K562 (cell line): ENCODE measurements around the gene ZNF805. TPM values are rescaled to one million over a fixed set of nuclear protein-coding genes. Genes with fewer than 3 reads are reported as not detected.

ENCODE experiments used
- ATAC-seq: fragments of 200-7000 bp; cut with Tn5 transposase; 3 replicates; pipeline ENCODE4 v1.9.1; 2020; ENCODE audit warnings: moderate library complexity
- BruUV-seq: library from RNA; stranded (reverse); fragments of 400-500 nt; replicated peaks from 2 replicates; lab custom pipeline; 2021; lab: Mats Ljungman, UMichigan
- CTCF ChIA-PET: fragments of 300-600 bp; formaldehyde crosslinking; extraction: SDS; loops from one replicate; lab custom pipeline; 2021; ENCODE audit warnings: low intra/inter-chr PET ratio; lab: Yijun Ruan, JAX
- POLR2A ChIA-PET: fragments of 300-600, 350-650 bp; sonication (Branson Sonifier 250); formaldehyde crosslinking; extraction: SDS; loops from one replicate; lab custom pipeline; 2021; ENCODE audit warnings: antibody characterized with exemption, inconsistent platforms; lab: Yijun Ruan, JAX
- DNase-seq, 4 experiments: peaks; one replicate each; pipeline versions ENCODE4 v3.0.0 to v3.0.0-alpha.2; 2011 to 2018; ENCODE audit warnings: low spot score in 3 of 4, mixed read lengths in 3 of 4; ENCODE audit errors: extremely low read depth in 1 of 4
- FAIRE-seq: peaks from 2 replicates; lab custom pipeline; 2011; peaks lifted over from hg19 to GRCh38; lab: Jason Lieb, UNC
- H2AFZ ChIP-seq: 2 replicates; pipeline ENCODE4 v1.6.0; 2011; ENCODE audit warnings: low read depth, low read length, control low read depth, inconsistent platforms
- H3K27ac ChIP-seq: fragments of 200-600 bp; 3 replicates; pipeline ENCODE4 v1.8.0; 2011; ENCODE audit warnings: low read depth, mild to moderate bottlenecking, control low read depth, inconsistent platforms, low read length, moderate library complexity, mixed read lengths; ENCODE audit errors: extremely low read depth
- H3K27me3 ChIP-seq, 2 experiments: fragments of 300-600 bp in 1 of 2; 2 replicates in 1 of 2; 3 replicates in 1 of 2; pipeline versions ENCODE4 v1.6.0 to v1.8.0; 2011; ENCODE audit warnings: inconsistent platforms in 2 of 2, low read length in 2 of 2, mild to moderate bottlenecking in 1 of 2, mixed read lengths in 1 of 2, moderate library complexity in 1 of 2; ENCODE audit not compliant: control insufficient read depth in 2 of 2, insufficient read depth in 2 of 2
- H3K36me3 ChIP-seq: fragments of 300-600 bp; 3 replicates; pipeline ENCODE4 v1.8.0; 2011; ENCODE audit warnings: mild to moderate bottlenecking, low read length, inconsistent platforms; ENCODE audit not compliant: control insufficient read depth, insufficient read depth
- H3K4me1 ChIP-seq, 2 experiments: fragments of 200-600 bp in 1 of 2; replicated peaks in 1 of 2; 2 replicates in 1 of 2; 3 replicates in 1 of 2; pipeline versions ENCODE4 v1.5.1 to v1.8.0; 2011; ENCODE audit warnings: inconsistent platforms in 2 of 2, low read length in 2 of 2, mild to moderate bottlenecking in 1 of 2, mixed read lengths in 1 of 2, moderate library complexity in 1 of 2; ENCODE audit not compliant: control insufficient read depth in 2 of 2, insufficient read depth in 2 of 2
- H3K4me2 ChIP-seq: 2 replicates; pipeline ENCODE4 v1.6.1; 2011; ENCODE audit warnings: low read length, control low read depth, inconsistent platforms, mixed read lengths; ENCODE audit not compliant: insufficient read depth
- H3K4me3 ChIP-seq: fragments of 200-600 bp; sonication (generic), shearing (Covaris generic); 2 replicates; pipeline ENCODE4 v1.5.1; 2016; ENCODE audit warnings: control low read depth, inconsistent platforms
- H3K79me2 ChIP-seq: fragments of 200-600 bp; 3 replicates; pipeline ENCODE4 v1.8.0; 2011; ENCODE audit warnings: low read length, inconsistent platforms; ENCODE audit not compliant: control insufficient read depth, insufficient read depth
- H3K9ac ChIP-seq, 2 experiments: 2 replicates each; pipeline versions ENCODE4 v1.6.0 to v1.6.1; 2011; ENCODE audit warnings: low read depth in 2 of 2, low read length in 2 of 2, control low read depth in 1 of 2, inconsistent platforms in 1 of 2, mild to moderate bottlenecking in 1 of 2, mixed read lengths in 1 of 2; ENCODE audit not compliant: insufficient read depth in 1 of 2
- H3K9me1 ChIP-seq: one replicate; pipeline ENCODE4 v1.6.0; 2011; ENCODE audit warnings: inconsistent platforms, mild to moderate bottlenecking, low read length, moderate library complexity; ENCODE audit not compliant: control insufficient read depth, insufficient read depth
- H3K9me3 ChIP-seq: replicated peaks from 2 replicates; pipeline ENCODE4 v1.5.1; 2011; ENCODE audit warnings: low read depth, low read length, inconsistent platforms; ENCODE audit not compliant: control insufficient read depth, insufficient read depth
- H4K20me1 ChIP-seq: replicated peaks from 2 replicates; pipeline ENCODE4 v1.6.1; 2011; ENCODE audit warnings: low read length, inconsistent platforms, mixed read lengths; ENCODE audit not compliant: control insufficient read depth, insufficient read depth
- ASH1L ChIP-seq: fragments of 450-650 bp; IDR thresholded peaks from 2 replicates; pipeline ENCODE4 v1.6.1; 2018; ENCODE audit warnings: borderline replicate concordance, mild to moderate bottlenecking, low read depth; ENCODE audit not compliant: partially characterized antibody
- COPS2 ChIP-seq: fragments of 450-650 bp; conservative IDR thresholded peaks from 2 replicates; pipeline ENCODE4 v1.6.1; 2016; ENCODE audit warnings: mild to moderate bottlenecking, moderate library complexity
- CREBBP ChIP-seq: IDR thresholded peaks from one replicate; pipeline ENCODE4 v1.6.1; 2012; ENCODE audit warnings: low read depth, mild to moderate bottlenecking, control low read depth, inconsistent platforms, low read length
- ESRRA ChIP-seq: fragments of 450-650 bp; IDR thresholded peaks from 2 replicates; pipeline ENCODE4 v1.6.1; 2014; ENCODE audit warnings: low read depth, mild to moderate bottlenecking, moderate library complexity, borderline replicate concordance
- FOSL1 ChIP-seq: fragments of 200-800 bp; sonication (Bioruptor generic); conservative IDR thresholded peaks from 2 replicates; pipeline ENCODE4 v1.6.1; 2016; ENCODE audit warnings: missing genetic modification characterization, missing compliant biosample characterization
- GATAD2A ChIP-seq: fragments of 450-650 bp; IDR thresholded peaks from 2 replicates; pipeline ENCODE4 v1.6.1; 2017
- GMEB1 ChIP-seq: fragments of 250-450 bp; sonication (Bioruptor Pico); IDR thresholded peaks from 2 replicates; pipeline ENCODE4 v1.4.0; 2020; ENCODE audit warnings: mild to moderate bottlenecking
- HMG20B ChIP-seq: fragments of 250-450 bp; sonication (Bioruptor Pico); IDR thresholded peaks from 2 replicates; pipeline ENCODE4 v1.5.0; 2021; ENCODE audit warnings: mild to moderate bottlenecking
- LCOR ChIP-seq: sonication (generic); formaldehyde crosslinking; IDR thresholded peaks from 2 replicates; pipeline ENCODE4 v1.8.0; 2022; ENCODE audit warnings: mild to moderate bottlenecking, missing genetic modification reagents
- OTX1 ChIP-seq: fragments of 450-650 bp; formaldehyde crosslinking; IDR thresholded peaks from 2 replicates; pipeline ENCODE4 v1.4.0; 2022; ENCODE audit warnings: mild to moderate bottlenecking
- SIRT6 ChIP-seq: IDR thresholded peaks from one replicate; pipeline ENCODE4 v1.6.1; 2012; ENCODE audit warnings: low read depth, mild to moderate bottlenecking, control low read depth, inconsistent platforms, low read length, moderate library complexity
- SMARCA4 ChIP-seq: fragments of 450-650 bp; IDR thresholded peaks from 2 replicates; pipeline ENCODE4 v1.6.1; 2016
- TRIM28 ChIP-seq: fragments of 450-650 bp; IDR thresholded peaks from 2 replicates; pipeline ENCODE4 v1.6.1; 2017
- ZBTB8A ChIP-seq: fragments of 450-650 bp; IDR thresholded peaks from 2 replicates; pipeline ENCODE4 v1.6.1; 2018; ENCODE audit warnings: mild to moderate bottlenecking, moderate library complexity; ENCODE audit not compliant: partially characterized antibody
- ZKSCAN8 ChIP-seq: fragments of 200-800 bp; sonication (Bioruptor generic); IDR thresholded peaks from 2 replicates; pipeline ENCODE4 v1.6.1; 2016; ENCODE audit warnings: missing genetic modification characterization, missing compliant biosample characterization
- WGBS: fragments of 100-300 bp; shearing (Covaris generic); methylation state at CpG from one replicate; pipeline ENCODE4 v1.1.6; 2016; ENCODE audit warnings: low coverage, mixed read lengths; ENCODE audit not compliant: insufficient coverage; ENCODE audit errors: missing lambda C conversion rate; 5-methylcytosine and 5-hydroxymethylcytosine counted together
- in situ Hi-C: fragments of 300-500 bp; cut with MboI; formaldehyde crosslinking; loops from 4 replicates; pipeline ENCODE4 v1.15.0; 2018; ENCODE audit warnings: inconsistent platforms, mixed read lengths
- intact Hi-C: fragments of 100-400 bp; cut with micrococcal nuclease; formaldehyde crosslinking; loops from 2 replicates; pipeline ENCODE4 v1.14.2; 2022
- polyA plus RNA-seq, 8 experiments: library from polyadenylated mRNA; depleted of rRNA in 4 of 8; stranded (reverse) in 5 of 8; unstranded in 3 of 8; fragments of >200 nt; fragmentation: Nextera tagmentation in 2 of 8; fragmentation: Illumina TruSeq in 1 of 8; extraction: Ambion mirVana in 2 of 8; extraction: Trizol in 1 of 8; gene quantifications; 2 replicates each; pipeline versions ENCODE4 v1.2.1 to v1.2.3, GENCODE V29; 2011 to 2014; ENCODE audit warnings: inconsistent platforms in 1 of 8, missing spikeins in 1 of 8
- total RNA-seq, 7 experiments: library from RNA; depleted of rRNA in 6 of 7; stranded (reverse); fragments of >200 nt in 6 of 7; fragmentation: Illumina TruSeq in 2 of 7; extraction: Trizol in 2 of 7; gene quantifications; 2 replicates each; pipeline versions ENCODE4 v1.2.1 to v1.2.3, GENCODE V29; 2011 to 2021; ENCODE audit warnings: low replicate concordance in 1 of 7

The ZNF805 gene
- total and polyA plus RNA-seq, 9 of the 15 experiments (the other 6 are each of a cell fraction or from before 2014, with no cell fraction given), result 0.32 to 6.7 (median 3.9) TPM

DNA sequence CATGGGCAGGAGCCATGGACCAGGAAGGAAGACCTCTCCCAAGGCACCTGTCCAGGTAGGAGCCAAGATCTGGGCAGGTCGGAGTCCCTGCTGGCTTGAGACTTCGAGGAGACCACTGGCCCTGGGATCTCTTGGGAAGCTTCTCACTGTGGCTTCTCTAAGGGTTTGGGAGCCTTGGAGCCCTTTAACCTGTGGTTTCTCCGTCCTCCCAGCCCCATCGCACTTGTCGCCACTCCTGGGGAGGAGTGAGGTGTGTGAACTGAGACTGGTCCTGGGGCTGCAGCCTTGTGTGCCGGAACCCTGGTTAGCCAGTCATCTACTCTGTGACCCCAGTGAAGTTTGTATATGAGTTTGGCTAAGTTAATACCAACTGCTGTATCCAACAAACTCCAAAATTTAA is 8.2 kb downstream of the ZNF805 start:
- Histone ChIP-seq H3K4me3 (no peak overlapping the region), H3K4me2 (no peak overlapping the region), H3K4me1 (no peaks in the 10 kb centered on the region), H3K27me3 (no peaks in the 10 kb centered on the region), H3K9me1 (no peaks in the 10 kb centered on the region), H3K9ac (no peak overlapping the region), H2AFZ (no peak overlapping the region), H3K27ac (no peak overlapping the region), H3K9me3 (no peaks in the 10 kb centered on the region; the same call in 1 of the 2 replicates), H4K20me1 (no peaks in the 10 kb centered on the region), H3K79me2 (no peaks in the 10 kb centered on the region), H3K36me3 (peaks cover 60% of the 10 kb centered on the region; the same call in 2 of the 3 replicates)
- FAIRE-seq (no peak), DNase-seq (no peak), ATAC-seq (no peak)
- no TSS peak for BruUV-seq
- 94% methylated on average over 6 of the region's 6 CpGs for WGBS
- ChIA-PET POLR2A (no interaction called here), CTCF (no interaction called here)
- no peak for TF ChIP-seq SIRT6
- TF ChIP-seq ZBTB8A, result no peak
- no peak for TF ChIP-seq HMG20B (CRISPR knock-in tag)
- TF ChIP-seq GATAD2A, result no peak
- no peak for TF ChIP-seq FOSL1 (tag)
- TF ChIP-seq ASH1L, result no peak
- TF ChIP-seq CREBBP, result no peak
- TF ChIP-seq GMEB1 (CRISPR knock-in tag), result no peak
- TF ChIP-seq SMARCA4, result no peak
- TF ChIP-seq OTX1 (CRISPR knock-in tag), result no peak
- no peak for TF ChIP-seq ZKSCAN8 (CRISPR knock-in tag)
- no peak for TF ChIP-seq ESRRA
- TF ChIP-seq LCOR, result no peak
- no peak for TF ChIP-seq TRIM28
- TF ChIP-seq COPS2, result no peak
- in situ Hi-C loops (no loop called here), intact Hi-C loops (no loop called here)
